Urothelium cell line (cell line): ENCODE results near the gene CCDC122.

ENCODE experiments used
- DNase-seq: peaks from one replicate; pipeline ENCODE4 v3.0.0; 2011; ENCODE audit warnings: low spot score, mixed read lengths
- FAIRE-seq: peaks from 2 replicates; lab custom pipeline; 2011; peaks lifted over from hg19 to GRCh38; lab: Jason Lieb, UNC

Gene CCDC122

GRCh38 chr13:43878892-43879754 lies at the start of gene CCDC122:
CCDC122 (minus strand) TSS chr13:43879740; CDS start chr13:43869376, 10,364 bp downstream.
- DNase-seq = peak; percentile 79
- no peak for FAIRE-seq

GRCh38 chr13:43924549-43925245 lies 45.2 kb upstream of the CCDC122 start:
- FAIRE-seq (no peak), DNase-seq (no peak)

DNA sequence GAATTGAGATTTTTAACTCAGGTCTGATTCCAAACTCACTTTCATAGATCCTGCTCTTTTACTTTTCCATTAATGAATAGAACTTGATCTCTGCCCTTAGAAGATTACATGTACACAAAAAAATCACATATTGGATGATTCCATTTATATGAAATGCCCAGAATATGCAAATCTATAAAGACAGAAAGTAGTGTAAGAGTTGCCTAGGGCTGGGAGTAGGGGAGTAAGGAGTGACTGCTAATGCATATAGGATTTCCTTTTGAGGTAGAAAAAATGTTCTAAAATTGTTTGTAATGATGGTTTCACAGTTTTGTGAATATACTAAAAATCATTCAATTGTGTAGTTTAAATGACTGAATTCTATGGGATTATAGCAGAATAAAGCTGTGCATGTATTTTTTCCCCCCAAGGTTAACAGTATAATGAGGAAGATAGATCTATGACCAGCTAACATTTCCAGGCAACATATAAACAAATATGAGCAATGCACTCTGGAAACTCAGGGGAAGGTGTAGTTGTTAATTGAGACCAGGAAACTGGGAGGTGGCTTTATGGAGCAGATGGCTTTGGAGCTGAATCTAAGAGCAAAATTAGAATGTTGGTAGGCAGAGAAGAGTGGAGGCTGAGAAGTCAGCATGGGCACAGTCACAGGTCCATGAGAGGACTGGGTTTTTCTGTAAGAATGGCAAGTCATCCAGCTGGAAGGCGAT lies 41.6 kb upstream of the CCDC122 start:
- DNase-seq = no peak
- no peak for FAIRE-seq

- no peak for FAIRE-seq
- DNase-seq = no peak
These were observed 39.1 kb upstream of the CCDC122 start for GRCh38 chr13:43918636-43919035.

GRCh38 chr13:43916828-43917227 lies 37.3 kb upstream of the CCDC122 start:
- DNase-seq = no peak

GRCh38 chr13:43915451-43915850 lies 35.9 kb upstream of the CCDC122 start:
- no peak for FAIRE-seq
- DNase-seq = no peak

More at GRCh38 chr13:43916828-43917227, 37.3 kb upstream of the CCDC122 start:
- no peak for FAIRE-seq

- FAIRE-seq (no peak), DNase-seq (no peak)
These were observed 32.3 kb upstream of the CCDC122 start for GRCh38 chr13:43911871-43912270.

DNA sequence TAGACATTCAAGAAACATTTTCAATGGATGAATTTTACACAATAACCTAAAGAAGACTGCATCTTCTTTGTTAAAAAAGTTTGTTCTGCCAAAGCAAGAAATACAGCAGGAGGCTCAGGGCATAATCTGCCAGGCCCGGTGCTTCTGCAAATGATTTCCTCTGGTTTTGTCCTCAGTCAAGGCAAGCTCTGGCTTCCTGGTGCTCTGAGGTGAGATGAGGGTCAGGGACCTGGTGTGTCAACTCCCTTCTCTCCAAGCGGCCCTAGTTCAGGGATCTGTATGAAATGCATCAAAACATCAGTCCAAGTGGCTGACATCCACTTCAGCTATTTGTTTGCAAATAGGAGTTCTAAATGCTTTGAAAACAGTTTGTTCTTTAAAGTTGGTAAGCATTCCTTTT lies 31.7 kb upstream of the CCDC122 start:
- no peak for FAIRE-seq

DNA sequence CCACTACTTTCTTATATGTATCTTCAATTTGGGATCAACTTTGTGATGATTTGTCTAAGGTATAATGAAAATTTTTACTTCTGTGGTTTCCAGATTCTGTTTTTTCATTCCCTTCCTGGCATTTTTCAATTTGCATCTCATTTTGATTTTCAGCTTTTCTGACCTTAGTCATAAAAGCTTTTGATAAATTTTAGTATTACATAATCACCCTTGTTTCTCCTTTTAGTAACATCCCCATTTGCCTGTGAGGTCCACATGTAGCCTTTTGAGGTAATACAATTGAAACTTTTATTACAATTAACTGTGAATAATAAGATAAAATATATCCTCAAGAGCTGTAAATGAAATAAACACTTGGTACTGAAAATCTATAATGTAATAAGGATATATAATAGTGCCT lies 31.3 kb upstream of the CCDC122 start:
- DNase-seq = no peak
- FAIRE-seq = no peak

More for the DNA sequence above, 31.7 kb upstream of the CCDC122 start:
- DNase-seq = no peak

GRCh38 chr13:43908156-43909126 lies 28.9 kb upstream of the CCDC122 start:
- DNase-seq = peak; percentile 4
- no peak for FAIRE-seq

DNA sequence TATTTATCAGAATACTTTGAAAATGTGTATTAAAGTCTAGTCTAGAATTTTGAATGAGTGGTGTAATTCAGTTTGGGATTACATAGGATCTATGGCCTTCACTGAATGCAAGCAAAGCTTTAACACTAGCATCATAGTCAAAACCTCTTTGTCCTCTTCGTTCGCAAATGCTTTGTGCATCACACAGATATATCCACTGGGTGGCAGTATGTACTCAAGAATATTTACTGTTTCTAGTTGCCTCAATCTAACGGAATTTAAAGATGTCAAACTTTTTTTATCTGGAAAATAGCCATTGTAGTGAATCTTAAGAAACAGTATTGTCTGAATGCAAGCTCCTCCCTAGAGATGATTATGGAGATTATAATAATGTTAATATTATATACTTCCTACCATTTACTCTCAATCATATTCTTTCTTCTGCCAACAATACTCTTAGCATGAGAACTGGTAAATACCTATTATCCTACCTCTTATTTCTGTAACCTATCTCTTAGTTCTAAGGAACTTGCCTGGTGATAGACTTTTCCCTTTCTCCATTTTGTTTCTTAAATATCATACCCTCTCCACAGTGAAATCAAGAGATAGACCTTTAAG lies 26.0 kb upstream of the CCDC122 start:
- peak; percentile 14 for DNase-seq
- no peak for FAIRE-seq

DNA sequence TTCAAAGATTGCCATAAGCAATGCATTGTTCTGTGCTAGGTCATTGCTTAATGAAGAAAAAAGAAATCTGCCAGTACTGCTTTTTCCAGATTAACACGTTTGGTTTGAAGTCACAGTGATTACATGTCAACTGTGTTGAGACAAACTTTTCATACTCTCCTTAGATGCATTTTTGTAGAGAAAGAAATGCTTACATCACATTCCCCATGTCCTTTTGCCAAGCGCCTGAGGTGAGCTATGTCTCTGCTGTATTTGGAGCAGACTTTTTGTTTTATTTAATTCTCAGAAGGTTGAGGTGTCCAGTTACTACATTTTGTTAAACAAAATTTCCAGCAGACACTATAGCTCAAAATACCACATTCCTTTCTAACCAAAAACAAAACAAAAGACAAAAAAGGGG lies 16.4 kb upstream of the CCDC122 start:
- no peak for DNase-seq
- no peak for FAIRE-seq

DNA sequence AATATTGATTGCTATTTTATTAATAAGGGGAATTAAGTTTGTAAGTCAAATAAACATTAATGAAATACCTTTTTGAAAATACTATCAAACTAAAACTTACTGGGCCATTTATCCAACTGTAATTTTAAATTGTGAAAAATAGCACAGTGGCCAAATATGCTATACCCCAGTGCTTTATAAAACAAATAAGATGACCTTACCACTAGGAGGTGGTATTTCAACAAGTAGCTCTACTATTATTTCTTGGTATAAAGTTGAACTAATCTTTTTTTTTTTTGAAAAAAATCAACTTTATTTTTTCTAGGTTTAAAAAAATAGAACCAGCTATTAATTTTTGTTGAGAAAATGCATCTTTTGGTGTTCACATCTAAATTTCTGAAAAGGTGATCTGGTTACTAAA lies 14.9 kb upstream of the CCDC122 start:
- DNase-seq (no peak), FAIRE-seq (no peak)

DNA sequence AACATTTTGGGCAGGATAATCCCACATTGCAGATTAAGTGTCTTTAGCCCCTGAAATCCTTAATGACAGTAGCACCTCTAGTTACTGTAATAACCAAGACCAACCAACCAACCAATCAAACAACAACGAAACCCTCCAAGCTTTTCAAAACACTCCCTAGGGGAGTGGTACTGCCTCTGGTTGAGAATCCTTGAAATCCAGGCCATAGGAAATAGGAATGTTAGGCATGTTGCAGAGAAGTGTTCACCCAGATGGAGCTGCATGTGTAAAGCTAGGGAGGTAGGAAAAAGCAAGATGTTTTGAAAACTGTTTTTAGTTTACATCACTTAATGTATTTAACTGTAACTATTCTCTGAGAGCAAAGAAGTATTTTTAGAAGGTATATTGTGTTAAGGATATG lies 4.7 kb upstream of the CCDC122 start:
- FAIRE-seq = no peak
- DNase-seq = no peak

GRCh38 chr13:43883631-43884030 lies 4.1 kb upstream of the CCDC122 start:
- DNase-seq = no peak
- no peak for FAIRE-seq

DNA sequence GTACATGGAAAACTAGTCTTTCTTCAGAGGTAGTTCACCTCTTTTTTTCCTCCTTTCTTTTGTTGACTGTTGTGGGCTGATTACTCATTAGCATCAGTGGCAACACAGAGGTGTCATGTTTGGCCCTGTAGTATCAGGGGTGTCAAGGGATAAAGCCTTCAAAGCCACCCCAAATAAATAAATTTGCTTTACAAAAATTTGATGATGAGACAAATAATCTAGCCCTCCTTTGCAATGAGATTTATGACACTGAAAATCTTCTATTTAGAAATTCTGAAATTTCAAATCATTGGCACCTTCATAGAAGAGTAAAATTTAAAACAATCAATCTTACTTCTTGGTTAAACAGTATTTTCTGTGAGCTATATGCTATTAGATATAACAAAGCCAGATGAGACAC lies 2.0 kb upstream of the CCDC122 start:
- FAIRE-seq (no peak), DNase-seq (no peak)

GRCh38 chr13:43880926-43881325 lies 1.4 kb upstream of the CCDC122 start:
- DNase-seq (no peak), FAIRE-seq (no peak)

- FAIRE-seq (no peak), DNase-seq (no peak)
These were observed 795 bp upstream of the CCDC122 start for GRCh38 chr13:43880214-43880855.

- DNase-seq = no peak
These were observed 228 bp upstream of the CCDC122 start, which contains the start of gene LACC1 for GRCh38 chr13:43879755-43880181. LACC1 (plus strand) TSS chr13:43879904; CDS start chr13:43880986, 1,082 bp downstream.

More at GRCh38 chr13:43879755-43880181, 228 bp upstream of the CCDC122 start, which contains the start of gene LACC1:
- FAIRE-seq = no peak
